NT2/D1 (cell line): ENCODE data around the gene SCD.

ENCODE experiments used
- YY1 ChIP-seq: IDR thresholded peaks from 2 replicates; pipeline ENCODE4 v1.6.1; 2011; ENCODE audit not compliant: insufficient read length, insufficient read depth
- ZNF274 ChIP-seq: IDR thresholded peaks from 2 replicates; pipeline ENCODE4 v1.6.1; 2011; ENCODE audit warnings: mild to moderate bottlenecking, low read depth, low read length

GRCh38 chr10:100346351-100346764 is 675 bp upstream of the SCD start:
- TF ChIP-seq YY1 (no peak), ZNF274 (no peak)
